ENCODE results near the gene SLC10A7.

The SLC10A7 gene

GRCh38 chr4:146514651-146515357 is 6.9 kb downstream of the SLC10A7 start:
- H3K9me3 ChIP-seq (ENCODE audit: insufficient read depth, low read length), result no peaks in the 10 kb centered on the region
- H3K79me2 ChIP-seq (ENCODE audit: insufficient read depth, low read length), result no peaks in the 10 kb centered on the region; the same call in 1 of the 2 replicates
- H4K20me1 ChIP-seq (ENCODE audit: low read depth, low read length), result no peaks in the 10 kb centered on the region
- no peak for TF ChIP-seq CTCF (IDR thresholded peaks at IDR 0.05; ENCODE audit: insufficient read depth, low read length, poor library complexity, severe bottlenecking)
- TF ChIP-seq EZH2phosphoT487 (conservative IDR thresholded peaks at IDR 0.05; ENCODE audit: low read length), result no peak
- no peak overlapping the region for H3K4me2 ChIP-seq (ENCODE audit: low read depth, low read length, poor library complexity, severe bottlenecking)
- no peak overlapping the region for H3K27ac ChIP-seq (ENCODE audit: low read depth, low read length)
- H3K4me3 ChIP-seq (ENCODE audit: insufficient read depth, low read length, poor library complexity, severe bottlenecking), result no peak overlapping the region
- no peak overlapping the region for H3K9ac ChIP-seq (ENCODE audit: low read length)
- H3K9me2 ChIP-seq (replicated peaks; ENCODE audit: insufficient read depth, low read length), result no peaks in the 10 kb centered on the region
- no peaks in the 10 kb centered on the region for H3K27me3 ChIP-seq (ENCODE audit: low read length)
- H3K36me3 ChIP-seq (ENCODE audit: low read length), result no peaks in the 10 kb centered on the region
- H3F3A ChIP-seq (ENCODE audit: insufficient read depth), result peaks cover 3% of the 10 kb centered on the region; the same call in 1 of the 2 replicates
- H2AFZ ChIP-seq (ENCODE audit: low read depth, low read length, severe bottlenecking), result no peak overlapping the region

- Histone ChIP-seq H3K79me2 (ENCODE audit: insufficient read depth, low read length) (no peaks in the 10 kb centered on the region), H4K20me1 (ENCODE audit: low read depth, low read length) (no peaks in the 10 kb centered on the region), H3K27ac (ENCODE audit: low read depth, low read length) (no peak overlapping the region), H3K4me2 (ENCODE audit: low read depth, low read length, poor library complexity, severe bottlenecking) (no peak overlapping the region), H3K27me3 (ENCODE audit: low read length) (no peaks in the 10 kb centered on the region), H3K9me2 (replicated peaks; ENCODE audit: insufficient read depth, low read length) (no peaks in the 10 kb centered on the region), H3K9ac (ENCODE audit: low read length) (no peak overlapping the region), H3F3A (ENCODE audit: insufficient read depth) (no peaks in the 10 kb centered on the region; the same call in 1 of the 2 replicates), H2AFZ (ENCODE audit: low read depth, low read length, severe bottlenecking) (no peak overlapping the region), H3K9me3 (ENCODE audit: insufficient read depth, low read length) (no peaks in the 10 kb centered on the region), H3K36me3 (ENCODE audit: low read length) (no peaks in the 10 kb centered on the region), H3K4me3 (ENCODE audit: insufficient read depth, low read length, poor library complexity, severe bottlenecking) (no peak overlapping the region)
- TF ChIP-seq CTCF (IDR thresholded peaks at IDR 0.05; ENCODE audit: insufficient read depth, low read length, poor library complexity, severe bottlenecking) (no peak), EZH2phosphoT487 (conservative IDR thresholded peaks at IDR 0.05; ENCODE audit: low read length) (no peak)
Measured at GRCh38 chr4:146513548-146513947, 8.2 kb downstream of the SLC10A7 start.

GRCh38 chr4:146511381-146511780 is 10.4 kb downstream of the SLC10A7 start:
- Histone ChIP-seq H3K36me3 (ENCODE audit: low read length) (no peaks in the 10 kb centered on the region), H3K27ac (ENCODE audit: low read depth, low read length) (no peak overlapping the region), H3K4me3 (ENCODE audit: insufficient read depth, low read length, poor library complexity, severe bottlenecking) (no peak overlapping the region), H3K9me3 (ENCODE audit: insufficient read depth, low read length) (no peaks in the 10 kb centered on the region), H3K79me2 (ENCODE audit: insufficient read depth, low read length) (no peaks in the 10 kb centered on the region), H2AFZ (ENCODE audit: low read depth, low read length, severe bottlenecking) (no peak overlapping the region), H3K4me2 (ENCODE audit: low read depth, low read length, poor library complexity, severe bottlenecking) (no peak overlapping the region), H3K9ac (ENCODE audit: low read length) (no peak overlapping the region), H4K20me1 (ENCODE audit: low read depth, low read length) (no peaks in the 10 kb centered on the region), H3F3A (ENCODE audit: insufficient read depth) (no peaks in the 10 kb centered on the region; the same call in 1 of the 2 replicates), H3K27me3 (ENCODE audit: low read length) (no peaks in the 10 kb centered on the region), H3K9me2 (replicated peaks; ENCODE audit: insufficient read depth, low read length) (no peaks in the 10 kb centered on the region)
- TF ChIP-seq CTCF (IDR thresholded peaks at IDR 0.05; ENCODE audit: insufficient read depth, low read length, poor library complexity, severe bottlenecking) (no peak), EZH2phosphoT487 (conservative IDR thresholded peaks at IDR 0.05; ENCODE audit: low read length) (no peak)

Measured in SU-DHL-6 (cell line).